K562 (cell line): ENCODE data around the gene ZSWIM9. TPM values are rescaled to one million over a fixed set of nuclear protein-coding genes. Genes with fewer than 3 reads are reported as not detected.

Experiments
- ATAC-seq: fragments of 200-7000 bp; cut with Tn5 transposase; 3 replicates; pipeline ENCODE4 v1.9.1; 2020; ENCODE audit warnings: moderate library complexity
- BruUV-seq: library from RNA; stranded (reverse); fragments of 400-500 nt; replicated peaks from 2 replicates; lab custom pipeline; 2021; lab: Mats Ljungman, UMichigan
- CTCF ChIA-PET: fragments of 300-600 bp; formaldehyde crosslinking; extraction: SDS; loops from one replicate; lab custom pipeline; 2021; ENCODE audit warnings: low intra/inter-chr PET ratio; lab: Yijun Ruan, JAX
- POLR2A ChIA-PET: fragments of 300-600, 350-650 bp; sonication (Branson Sonifier 250); formaldehyde crosslinking; extraction: SDS; loops from one replicate; lab custom pipeline; 2021; ENCODE audit warnings: antibody characterized with exemption, inconsistent platforms; lab: Yijun Ruan, JAX
- DNase-seq, 4 experiments: peaks; one replicate each; pipeline versions ENCODE4 v3.0.0 to v3.0.0-alpha.2; 2011 to 2018; ENCODE audit warnings: low spot score in 3 of 4, mixed read lengths in 3 of 4; ENCODE audit errors: extremely low read depth in 1 of 4
- FAIRE-seq: peaks from 2 replicates; lab custom pipeline; 2011; peaks lifted over from hg19 to GRCh38; lab: Jason Lieb, UNC
- H2AFZ ChIP-seq: 2 replicates; pipeline ENCODE4 v1.6.0; 2011; ENCODE audit warnings: low read depth, low read length, control low read depth, inconsistent platforms
- H3K27ac ChIP-seq: fragments of 200-600 bp; 3 replicates; pipeline ENCODE4 v1.8.0; 2011; ENCODE audit warnings: low read depth, mild to moderate bottlenecking, control low read depth, inconsistent platforms, low read length, moderate library complexity, mixed read lengths; ENCODE audit errors: extremely low read depth
- H3K27me3 ChIP-seq, 2 experiments: fragments of 300-600 bp in 1 of 2; 2 replicates in 1 of 2; 3 replicates in 1 of 2; pipeline versions ENCODE4 v1.6.0 to v1.8.0; 2011; ENCODE audit warnings: inconsistent platforms in 2 of 2, low read length in 2 of 2, mild to moderate bottlenecking in 1 of 2, mixed read lengths in 1 of 2, moderate library complexity in 1 of 2; ENCODE audit not compliant: control insufficient read depth in 2 of 2, insufficient read depth in 2 of 2
- H3K36me3 ChIP-seq: fragments of 300-600 bp; 3 replicates; pipeline ENCODE4 v1.8.0; 2011; ENCODE audit warnings: mild to moderate bottlenecking, low read length, inconsistent platforms; ENCODE audit not compliant: control insufficient read depth, insufficient read depth
- H3K4me1 ChIP-seq, 2 experiments: fragments of 200-600 bp in 1 of 2; replicated peaks in 1 of 2; 2 replicates in 1 of 2; 3 replicates in 1 of 2; pipeline versions ENCODE4 v1.5.1 to v1.8.0; 2011; ENCODE audit warnings: inconsistent platforms in 2 of 2, low read length in 2 of 2, mild to moderate bottlenecking in 1 of 2, mixed read lengths in 1 of 2, moderate library complexity in 1 of 2; ENCODE audit not compliant: control insufficient read depth in 2 of 2, insufficient read depth in 2 of 2
- H3K4me2 ChIP-seq: 2 replicates; pipeline ENCODE4 v1.6.1; 2011; ENCODE audit warnings: low read length, control low read depth, inconsistent platforms, mixed read lengths; ENCODE audit not compliant: insufficient read depth
- H3K4me3 ChIP-seq: fragments of 200-600 bp; sonication (generic), shearing (Covaris generic); 2 replicates; pipeline ENCODE4 v1.5.1; 2016; ENCODE audit warnings: control low read depth, inconsistent platforms
- H3K79me2 ChIP-seq: fragments of 200-600 bp; 3 replicates; pipeline ENCODE4 v1.8.0; 2011; ENCODE audit warnings: low read length, inconsistent platforms; ENCODE audit not compliant: control insufficient read depth, insufficient read depth
- H3K9ac ChIP-seq, 2 experiments: 2 replicates each; pipeline versions ENCODE4 v1.6.0 to v1.6.1; 2011; ENCODE audit warnings: low read depth in 2 of 2, low read length in 2 of 2, control low read depth in 1 of 2, inconsistent platforms in 1 of 2, mild to moderate bottlenecking in 1 of 2, mixed read lengths in 1 of 2; ENCODE audit not compliant: insufficient read depth in 1 of 2
- H3K9me1 ChIP-seq: one replicate; pipeline ENCODE4 v1.6.0; 2011; ENCODE audit warnings: inconsistent platforms, mild to moderate bottlenecking, low read length, moderate library complexity; ENCODE audit not compliant: control insufficient read depth, insufficient read depth
- H3K9me3 ChIP-seq: replicated peaks from 2 replicates; pipeline ENCODE4 v1.5.1; 2011; ENCODE audit warnings: low read depth, low read length, inconsistent platforms; ENCODE audit not compliant: control insufficient read depth, insufficient read depth
- H4K20me1 ChIP-seq: replicated peaks from 2 replicates; pipeline ENCODE4 v1.6.1; 2011; ENCODE audit warnings: low read length, inconsistent platforms, mixed read lengths; ENCODE audit not compliant: control insufficient read depth, insufficient read depth
- HDAC1 ChIP-seq, 2 experiments: fragments of 450-650 bp; IDR thresholded peaks; 2 replicates each; pipeline ENCODE4 v1.6.1; 2016 to 2017; ENCODE audit warnings: inconsistent platforms in 1 of 2, mild to moderate bottlenecking in 1 of 2, moderate library complexity in 1 of 2
- NBN ChIP-seq: fragments of 450-650 bp; IDR thresholded peaks from 2 replicates; pipeline ENCODE4 v1.6.1; 2016; ENCODE audit warnings: low read depth, mild to moderate bottlenecking
- RCOR1 ChIP-seq, 2 experiments: IDR thresholded peaks; 2 replicates each; pipeline ENCODE4 v1.6.1; 2012; ENCODE audit warnings: low read depth in 2 of 2, low read length in 2 of 2, borderline replicate concordance in 1 of 2, improper control_type of control experiment in 1 of 2
- ZNF121 ChIP-seq: sonication (generic); formaldehyde crosslinking; conservative IDR thresholded peaks from 2 replicates; pipeline ENCODE4 v1.8.0; 2022; ENCODE audit warnings: missing genetic modification reagents
- WGBS: fragments of 100-300 bp; shearing (Covaris generic); methylation state at CpG from one replicate; pipeline ENCODE4 v1.1.6; 2016; ENCODE audit warnings: low coverage, mixed read lengths; ENCODE audit not compliant: insufficient coverage; ENCODE audit errors: missing lambda C conversion rate; 5-methylcytosine and 5-hydroxymethylcytosine counted together
- in situ Hi-C: fragments of 300-500 bp; cut with MboI; formaldehyde crosslinking; loops from 4 replicates; pipeline ENCODE4 v1.15.0; 2018; ENCODE audit warnings: inconsistent platforms, mixed read lengths
- intact Hi-C: fragments of 100-400 bp; cut with micrococcal nuclease; formaldehyde crosslinking; loops from 2 replicates; pipeline ENCODE4 v1.14.2; 2022
- polyA plus RNA-seq, 8 experiments: library from polyadenylated mRNA; depleted of rRNA in 4 of 8; stranded (reverse) in 5 of 8; unstranded in 3 of 8; fragments of >200 nt; fragmentation: Nextera tagmentation in 2 of 8; fragmentation: Illumina TruSeq in 1 of 8; extraction: Ambion mirVana in 2 of 8; extraction: Trizol in 1 of 8; gene quantifications; 2 replicates each; pipeline versions ENCODE4 v1.2.1 to v1.2.3, GENCODE V29; 2011 to 2014; ENCODE audit warnings: inconsistent platforms in 1 of 8, missing spikeins in 1 of 8
- total RNA-seq, 7 experiments: library from RNA; depleted of rRNA in 6 of 7; stranded (reverse); fragments of >200 nt in 6 of 7; fragmentation: Illumina TruSeq in 2 of 7; extraction: Trizol in 2 of 7; gene quantifications; 2 replicates each; pipeline versions ENCODE4 v1.2.1 to v1.2.3, GENCODE V29; 2011 to 2021; ENCODE audit warnings: low replicate concordance in 1 of 7
- TF ChIP-seq, protein P1 (sequence below): sonication (generic); formaldehyde crosslinking; IDR thresholded peaks from 2 replicates; pipeline ENCODE4 v1.9.0; 2022; ENCODE audit warnings: mild to moderate bottlenecking, missing genetic modification reagents
- TF ChIP-seq, protein P2 (sequence below): fragments of 450-650 bp; IDR thresholded peaks from 2 replicates; pipeline ENCODE4 v1.6.1; 2017; ENCODE audit warnings: antibody characterized with exemption, mild to moderate bottlenecking
- TF ChIP-seq, protein P3 (sequence below): sonication (generic); formaldehyde crosslinking; IDR thresholded peaks from 2 replicates; pipeline ENCODE4 v1.8.0; 2022; ENCODE audit warnings: mild to moderate bottlenecking, missing genetic modification reagents
- TF ChIP-seq, protein P4 (sequence below): fragments of 450-650 bp; conservative IDR thresholded peaks from 2 replicates; pipeline ENCODE4 v1.6.1; 2016; ENCODE audit warnings: missing genetic modification characterization, low read depth, mild to moderate bottlenecking, control low read depth, missing compliant biosample characterization
- TF ChIP-seq, protein P5 (sequence below): IDR thresholded peaks from 3 replicates; pipeline ENCODE4 v1.6.1; 2011; ENCODE audit warnings: borderline replicate concordance, mild to moderate bottlenecking, moderate library complexity; ENCODE audit not compliant: insufficient read length; ENCODE audit errors: extremely low read depth

ZSWIM9 gene
- total and polyA plus RNA-seq, 9 of the 15 experiments (the other 6 are each of a cell fraction or from before 2014, with no cell fraction given) = 0.04 to 1.4 (median 0.34) TPM; not detected in 1

DNA sequence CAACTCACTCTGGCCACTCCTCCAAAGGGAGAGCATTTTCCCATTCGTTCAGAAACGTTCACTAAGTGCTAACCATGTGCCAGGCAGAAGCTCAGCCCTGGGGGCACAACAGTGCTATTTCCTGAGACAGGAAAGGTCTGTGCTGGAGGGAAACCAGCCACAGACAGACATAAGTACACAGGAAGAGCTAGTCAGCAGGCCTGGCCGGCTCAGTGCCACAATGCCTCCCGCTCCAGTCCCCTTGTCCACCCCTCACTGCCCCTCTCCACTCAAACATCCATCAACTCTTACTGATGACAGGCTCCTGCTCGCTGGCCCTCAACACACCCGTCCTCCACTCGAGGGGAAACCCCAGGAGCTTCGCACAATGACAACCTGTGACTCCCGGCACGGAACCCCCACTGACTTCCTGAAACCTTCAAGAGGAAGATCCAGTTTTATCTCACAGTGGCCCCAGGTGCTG, 48.5 kb upstream of the ZSWIM9 start:
- Histone ChIP-seq H2AFZ (no peak overlapping the region), H3K4me3 (no peak overlapping the region), H3K79me2 (no peaks in the 10 kb centered on the region), H3K9ac (0 out of 4 replicates have a peak overlapping the region, but pooled peaks of 1 of the 2 experiments have one; percentile 54), H3K9me3 (no peaks in the 10 kb centered on the region), H3K27ac (no peak overlapping the region), H3K36me3 (peaks cover 86% of the 10 kb centered on the region), H3K4me1 (peaks cover 3 to 10% of the 10 kb centered on the region in 2 experiments; a peak in 3 of 5 replicates), H3K4me2 (no peak overlapping the region), H3K27me3 (no peaks in the 10 kb centered on the region), H4K20me1 (no peaks in the 10 kb centered on the region), H3K9me1 (peaks cover 2% of the 10 kb centered on the region)
- FAIRE-seq (no peak), ATAC-seq (no peak), DNase-seq (no peak)
- no TSS peak for BruUV-seq
- 95% methylated on average over 9 of the region's 10 CpGs for WGBS
- ChIA-PET CTCF (no interaction called here), POLR2A (no interaction called here)
- in situ Hi-C loops (loop anchor here (25.0 kb wide), 1 partner anchor 1990 kb away; no protein-coding TSS in a partner anchor), intact Hi-C loops (no loop called here)
- TF ChIP-seq NBN = no peak
- TF ChIP-seq, protein P1, sequence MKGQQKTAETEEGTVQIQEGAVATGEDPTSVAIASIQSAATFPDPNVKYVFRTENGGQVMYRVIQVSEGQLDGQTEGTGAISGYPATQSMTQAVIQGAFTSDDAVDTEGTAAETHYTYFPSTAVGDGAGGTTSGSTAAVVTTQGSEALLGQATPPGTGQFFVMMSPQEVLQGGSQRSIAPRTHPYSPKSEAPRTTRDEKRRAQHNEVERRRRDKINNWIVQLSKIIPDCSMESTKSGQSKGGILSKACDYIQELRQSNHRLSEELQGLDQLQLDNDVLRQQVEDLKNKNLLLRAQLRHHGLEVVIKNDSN (CRISPR knock-in tag) = no peak
- TF ChIP-seq, protein P2, sequence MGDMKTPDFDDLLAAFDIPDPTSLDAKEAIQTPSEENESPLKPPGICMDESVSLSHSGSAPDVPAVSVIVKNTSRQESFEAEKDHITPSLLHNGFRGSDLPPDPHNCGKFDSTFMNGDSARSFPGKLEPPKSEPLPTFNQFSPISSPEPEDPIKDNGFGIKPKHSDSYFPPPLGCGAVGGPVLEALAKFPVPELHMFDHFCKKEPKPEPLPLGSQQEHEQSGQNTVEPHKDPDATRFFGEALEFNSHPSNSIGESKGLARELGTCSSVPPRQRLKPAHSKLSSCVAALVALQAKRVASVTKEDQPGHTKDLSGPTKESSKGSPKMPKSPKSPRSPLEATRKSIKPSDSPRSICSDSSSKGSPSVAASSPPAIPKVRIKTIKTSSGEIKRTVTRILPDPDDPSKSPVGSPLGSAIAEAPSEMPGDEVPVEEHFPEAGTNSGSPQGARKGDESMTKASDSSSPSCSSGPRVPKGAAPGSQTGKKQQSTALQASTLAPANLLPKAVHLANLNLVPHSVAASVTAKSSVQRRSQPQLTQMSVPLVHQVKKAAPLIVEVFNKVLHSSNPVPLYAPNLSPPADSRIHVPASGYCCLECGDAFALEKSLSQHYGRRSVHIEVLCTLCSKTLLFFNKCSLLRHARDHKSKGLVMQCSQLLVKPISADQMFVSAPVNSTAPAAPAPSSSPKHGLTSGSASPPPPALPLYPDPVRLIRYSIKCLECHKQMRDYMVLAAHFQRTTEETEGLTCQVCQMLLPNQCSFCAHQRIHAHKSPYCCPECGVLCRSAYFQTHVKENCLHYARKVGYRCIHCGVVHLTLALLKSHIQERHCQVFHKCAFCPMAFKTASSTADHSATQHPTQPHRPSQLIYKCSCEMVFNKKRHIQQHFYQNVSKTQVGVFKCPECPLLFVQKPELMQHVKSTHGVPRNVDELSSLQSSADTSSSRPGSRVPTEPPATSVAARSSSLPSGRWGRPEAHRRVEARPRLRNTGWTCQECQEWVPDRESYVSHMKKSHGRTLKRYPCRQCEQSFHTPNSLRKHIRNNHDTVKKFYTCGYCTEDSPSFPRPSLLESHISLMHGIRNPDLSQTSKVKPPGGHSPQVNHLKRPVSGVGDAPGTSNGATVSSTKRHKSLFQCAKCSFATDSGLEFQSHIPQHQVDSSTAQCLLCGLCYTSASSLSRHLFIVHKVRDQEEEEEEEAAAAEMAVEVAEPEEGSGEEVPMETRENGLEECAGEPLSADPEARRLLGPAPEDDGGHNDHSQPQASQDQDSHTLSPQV = no peak
- TF ChIP-seq ZNF121 = no peak
- no peak for TF ChIP-seq RCOR1 (IDR thresholded peaks at IDR 0.05; ENCODE audit: borderline replicate concordance in 1 of 2, low read depth in 2 of 2, low read length in 2 of 2)
- TF ChIP-seq, protein P3, sequence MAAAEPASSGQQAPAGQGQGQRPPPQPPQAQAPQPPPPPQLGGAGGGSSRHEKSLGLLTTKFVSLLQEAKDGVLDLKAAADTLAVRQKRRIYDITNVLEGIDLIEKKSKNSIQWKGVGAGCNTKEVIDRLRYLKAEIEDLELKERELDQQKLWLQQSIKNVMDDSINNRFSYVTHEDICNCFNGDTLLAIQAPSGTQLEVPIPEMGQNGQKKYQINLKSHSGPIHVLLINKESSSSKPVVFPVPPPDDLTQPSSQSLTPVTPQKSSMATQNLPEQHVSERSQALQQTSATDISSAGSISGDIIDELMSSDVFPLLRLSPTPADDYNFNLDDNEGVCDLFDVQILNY (CRISPR knock-in tag) = no peak
- TF ChIP-seq, protein P4, sequence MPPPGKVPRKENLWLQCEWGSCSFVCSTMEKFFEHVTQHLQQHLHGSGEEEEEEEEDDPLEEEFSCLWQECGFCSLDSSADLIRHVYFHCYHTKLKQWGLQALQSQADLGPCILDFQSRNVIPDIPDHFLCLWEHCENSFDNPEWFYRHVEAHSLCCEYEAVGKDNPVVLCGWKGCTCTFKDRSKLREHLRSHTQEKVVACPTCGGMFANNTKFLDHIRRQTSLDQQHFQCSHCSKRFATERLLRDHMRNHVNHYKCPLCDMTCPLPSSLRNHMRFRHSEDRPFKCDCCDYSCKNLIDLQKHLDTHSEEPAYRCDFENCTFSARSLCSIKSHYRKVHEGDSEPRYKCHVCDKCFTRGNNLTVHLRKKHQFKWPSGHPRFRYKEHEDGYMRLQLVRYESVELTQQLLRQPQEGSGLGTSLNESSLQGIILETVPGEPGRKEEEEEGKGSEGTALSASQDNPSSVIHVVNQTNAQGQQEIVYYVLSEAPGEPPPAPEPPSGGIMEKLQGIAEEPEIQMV (tag) = no peak
- TF ChIP-seq, protein P5, sequence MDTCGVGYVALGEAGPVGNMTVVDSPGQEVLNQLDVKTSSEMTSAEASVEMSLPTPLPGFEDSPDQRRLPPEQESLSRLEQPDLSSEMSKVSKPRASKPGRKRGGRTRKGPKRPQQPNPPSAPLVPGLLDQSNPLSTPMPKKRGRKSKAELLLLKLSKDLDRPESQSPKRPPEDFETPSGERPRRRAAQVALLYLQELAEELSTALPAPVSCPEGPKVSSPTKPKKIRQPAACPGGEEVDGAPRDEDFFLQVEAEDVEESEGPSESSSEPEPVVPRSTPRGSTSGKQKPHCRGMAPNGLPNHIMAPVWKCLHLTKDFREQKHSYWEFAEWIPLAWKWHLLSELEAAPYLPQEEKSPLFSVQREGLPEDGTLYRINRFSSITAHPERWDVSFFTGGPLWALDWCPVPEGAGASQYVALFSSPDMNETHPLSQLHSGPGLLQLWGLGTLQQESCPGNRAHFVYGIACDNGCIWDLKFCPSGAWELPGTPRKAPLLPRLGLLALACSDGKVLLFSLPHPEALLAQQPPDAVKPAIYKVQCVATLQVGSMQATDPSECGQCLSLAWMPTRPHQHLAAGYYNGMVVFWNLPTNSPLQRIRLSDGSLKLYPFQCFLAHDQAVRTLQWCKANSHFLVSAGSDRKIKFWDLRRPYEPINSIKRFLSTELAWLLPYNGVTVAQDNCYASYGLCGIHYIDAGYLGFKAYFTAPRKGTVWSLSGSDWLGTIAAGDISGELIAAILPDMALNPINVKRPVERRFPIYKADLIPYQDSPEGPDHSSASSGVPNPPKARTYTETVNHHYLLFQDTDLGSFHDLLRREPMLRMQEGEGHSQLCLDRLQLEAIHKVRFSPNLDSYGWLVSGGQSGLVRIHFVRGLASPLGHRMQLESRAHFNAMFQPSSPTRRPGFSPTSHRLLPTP = no peak
- no peak for TF ChIP-seq HDAC1 (IDR thresholded peaks at IDR 0.05)
